IPS DF 6.9 (cell line): ENCODE results near the gene KRTAP10-9.

Source experiments
- DNase-seq: peaks from one replicate; pipeline ENCODE4 v3.0.0-alpha.2; 2013; ENCODE audit warnings: low read depth, low spot score
- H3K27ac ChIP-seq: one replicate; pipeline ENCODE4 v1.5.1; 2013; ENCODE audit warnings: low read length, control low read depth
- H3K27me3 ChIP-seq: 2 replicates; pipeline ENCODE4 v1.6.1; 2013; ENCODE audit warnings: mild to moderate bottlenecking, low read length; ENCODE audit not compliant: control insufficient read depth, insufficient read depth
- H3K36me3 ChIP-seq: 2 replicates; pipeline ENCODE4 v1.6.1; 2013; ENCODE audit warnings: low read length; ENCODE audit not compliant: control insufficient read depth, insufficient read depth
- H3K4me1 ChIP-seq: 2 replicates; pipeline ENCODE4 v1.6.1; 2013; ENCODE audit warnings: low read length; ENCODE audit not compliant: control insufficient read depth, insufficient read depth
- H3K4me3 ChIP-seq: 2 replicates; pipeline ENCODE4 v1.5.1; 2013; ENCODE audit warnings: mild to moderate bottlenecking, low read length
- H3K9me3 ChIP-seq: 2 replicates; pipeline ENCODE4 v1.6.1; 2013; ENCODE audit warnings: low read length, inconsistent platforms; ENCODE audit not compliant: control insufficient read depth, insufficient read depth
- WGBS: extraction: QIAGEN DNeasy Blood & Tissue Kit; methylation state at CpG from one replicate; pipeline ENCODE4 v1.1.7; 2013; ENCODE audit warnings: mixed read lengths, missing lambda C conversion rate; ENCODE audit not compliant: insufficient read length, insufficient coverage; 5-methylcytosine and 5-hydroxymethylcytosine counted together

KRTAP10-9 gene

DNA sequence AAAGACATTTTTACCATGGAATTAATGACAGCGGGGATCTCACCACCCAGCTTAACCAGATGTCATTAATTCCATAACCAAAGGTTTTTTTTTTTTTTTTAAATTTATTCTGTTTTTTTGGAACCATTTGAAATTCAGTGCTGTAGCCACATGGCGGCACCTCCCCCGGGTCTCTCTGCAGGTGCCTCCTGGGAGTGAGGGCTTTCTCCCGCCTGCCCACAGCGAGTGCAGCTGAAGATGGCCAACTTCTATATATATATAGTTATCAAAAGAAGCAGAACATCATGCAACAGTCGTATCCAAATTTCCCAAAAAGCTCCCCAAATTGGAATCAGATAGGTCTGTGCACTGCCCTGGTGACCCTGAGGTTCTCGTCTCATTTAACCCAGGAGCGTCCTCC lies 11.4 kb upstream of the KRTAP10-9 start:
- Histone ChIP-seq H3K9me3 (no peaks in the 10 kb centered on the region), H3K36me3 (no peaks in the 10 kb centered on the region), H3K4me1 (no peaks in the 10 kb centered on the region; the same call in 1 of the 2 replicates), H3K27ac (no peak overlapping the region), H3K27me3 (no peaks in the 10 kb centered on the region), H3K4me3 (no peak overlapping the region)
- WGBS: no CpG with 5 or more reads among the region's 8 CpGs
- DNase-seq: no peak

- no peak for DNase-seq
- H3K27me3 ChIP-seq: no peaks in the 10 kb centered on the region
- H3K36me3 ChIP-seq: no peaks in the 10 kb centered on the region
- WGBS: no CpG with 5 or more reads among the region's 17 CpGs
- no peaks in the 10 kb centered on the region; the same call in 1 of the 2 replicates for H3K4me1 ChIP-seq
- no peaks in the 10 kb centered on the region for H3K9me3 ChIP-seq
- no peak overlapping the region for H3K27ac ChIP-seq
- H3K4me3 ChIP-seq: no peak overlapping the region
Measured at GRCh38 chr21:44615911-44616590, 10.8 kb upstream of the KRTAP10-9 start.

- WGBS: no CpG with 5 or more reads among the region's 16 CpGs
- no peaks in the 10 kb centered on the region; the same call in 1 of the 2 replicates for H3K4me1 ChIP-seq
- no peaks in the 10 kb centered on the region for H3K9me3 ChIP-seq
- H3K4me3 ChIP-seq: no peak overlapping the region
- no peaks in the 10 kb centered on the region for H3K36me3 ChIP-seq
- H3K27me3 ChIP-seq: no peaks in the 10 kb centered on the region
- no peak for DNase-seq
- no peak overlapping the region for H3K27ac ChIP-seq
Measured at GRCh38 chr21:44616591-44616926, 10.3 kb upstream of the KRTAP10-9 start.

GRCh38 chr21:44617071-44617501 lies 9.8 kb upstream of the KRTAP10-9 start:
- no peaks in the 10 kb centered on the region for H3K9me3 ChIP-seq
- no peaks in the 10 kb centered on the region; the same call in 1 of the 2 replicates for H3K4me1 ChIP-seq
- WGBS: no CpG with 5 or more reads among the region's 8 CpGs
- no peaks in the 10 kb centered on the region for H3K27me3 ChIP-seq
- H3K36me3 ChIP-seq: no peaks in the 10 kb centered on the region
- H3K4me3 ChIP-seq: no peak overlapping the region
- no peak for DNase-seq
- no peak overlapping the region for H3K27ac ChIP-seq

- no peak for DNase-seq
- Histone ChIP-seq H3K36me3 (no peaks in the 10 kb centered on the region), H3K27ac (no peak overlapping the region), H3K4me3 (no peak overlapping the region), H3K9me3 (0 out of 2 replicates have a peak, but pooled peaks cover 2% of the 10 kb centered on the region), H3K27me3 (no peaks in the 10 kb centered on the region), H3K4me1 (no peaks in the 10 kb centered on the region; the same call in 1 of the 2 replicates)
- WGBS: no CpG with 5 or more reads among the region's 4 CpGs
Measured at GRCh38 chr21:44618504-44618903, 8.4 kb upstream of the KRTAP10-9 start.

- H3K27me3 ChIP-seq: no peaks in the 10 kb centered on the region
- no peak for DNase-seq
- H3K27ac ChIP-seq: no peak overlapping the region
- H3K4me3 ChIP-seq: no peak overlapping the region
- H3K4me1 ChIP-seq: no peaks in the 10 kb centered on the region; the same call in 1 of the 2 replicates
- H3K9me3 ChIP-seq: 0 out of 2 replicates have a peak, but pooled peaks cover 2% of the 10 kb centered on the region
- no peaks in the 10 kb centered on the region for H3K36me3 ChIP-seq
- WGBS: no CpG with 5 or more reads among the region's 3 CpGs
Measured at GRCh38 chr21:44618909-44619308, 8.0 kb upstream of the KRTAP10-9 start.

DNA sequence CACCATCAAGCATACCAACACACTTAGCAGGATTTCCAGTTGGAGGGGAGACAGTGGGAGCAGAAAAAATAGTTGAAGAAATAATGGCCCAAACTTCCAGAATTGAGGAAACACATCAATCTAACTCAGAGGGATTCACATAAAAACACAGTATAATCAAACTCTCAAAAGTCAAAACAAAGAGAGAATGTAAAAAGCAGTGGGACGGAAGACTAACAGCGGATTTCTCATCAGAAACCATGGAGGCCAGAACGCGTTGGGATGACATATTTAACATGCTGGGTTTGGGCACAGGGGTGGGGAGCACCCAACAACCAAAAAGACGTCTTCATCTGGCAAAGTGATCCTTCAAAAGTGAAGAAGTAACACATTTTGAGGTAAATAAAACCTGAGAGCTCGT lies 7.0 kb upstream of the KRTAP10-9 start:
- 0 out of 2 replicates have a peak, but pooled peaks cover 2% of the 10 kb centered on the region for H3K9me3 ChIP-seq
- WGBS: no CpG with 5 or more reads among the region's 6 CpGs
- H3K4me3 ChIP-seq: no peak overlapping the region

DNA sequence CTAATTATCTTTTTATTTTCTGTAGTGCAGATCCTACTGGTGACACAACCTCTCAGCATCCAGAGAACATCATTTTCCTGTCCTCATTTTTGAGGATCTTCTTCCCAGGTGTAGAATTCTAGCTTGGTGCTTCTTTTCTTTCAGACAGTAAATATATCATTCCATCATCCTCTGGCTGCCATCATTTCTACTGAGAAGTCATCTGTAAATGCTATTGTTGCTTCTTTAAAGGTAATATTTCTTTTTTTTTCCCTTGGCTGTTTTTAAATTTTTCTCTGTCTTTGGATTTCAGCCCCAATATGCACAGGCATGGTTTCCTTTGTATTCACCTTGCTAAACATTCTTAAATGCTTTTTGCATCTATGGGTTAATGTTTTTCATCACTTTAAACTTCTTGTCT lies 3.3 kb upstream of the KRTAP10-9 start:
- H3K27me3 ChIP-seq: no peaks in the 10 kb centered on the region
- no peak overlapping the region for H3K4me3 ChIP-seq
- H3K9me3 ChIP-seq: 0 out of 2 replicates have a peak, but pooled peaks cover 2% of the 10 kb centered on the region
- no peak overlapping the region for H3K27ac ChIP-seq
- H3K36me3 ChIP-seq: no peaks in the 10 kb centered on the region
- no peaks in the 10 kb centered on the region for H3K4me1 ChIP-seq
- no peak for DNase-seq

More for the DNA sequence above, 7.0 kb upstream of the KRTAP10-9 start:
- H3K36me3 ChIP-seq: no peaks in the 10 kb centered on the region
- H3K27ac ChIP-seq: no peak overlapping the region
- DNase-seq: no peak
- no peaks in the 10 kb centered on the region for H3K27me3 ChIP-seq
- H3K4me1 ChIP-seq: no peaks in the 10 kb centered on the region; the same call in 1 of the 2 replicates

- Histone ChIP-seq H3K4me1 (no peaks in the 10 kb centered on the region), H3K36me3 (no peaks in the 10 kb centered on the region), H3K9me3 (0 out of 2 replicates have a peak, but pooled peaks cover 2% of the 10 kb centered on the region), H3K27me3 (no peaks in the 10 kb centered on the region), H3K27ac (no peak overlapping the region), H3K4me3 (no peak overlapping the region)
- no peak for DNase-seq
- WGBS: no CpG with 5 or more reads among the region's 7 CpGs
Measured at GRCh38 chr21:44625756-44626155, 1.1 kb upstream of the KRTAP10-9 start.

- H3K36me3 ChIP-seq: no peaks in the 10 kb centered on the region
- H3K4me3 ChIP-seq: no peak overlapping the region
- no peaks in the 10 kb centered on the region for H3K27me3 ChIP-seq
- H3K4me1 ChIP-seq: no peaks in the 10 kb centered on the region
- no peak overlapping the region for H3K27ac ChIP-seq
- no peak for DNase-seq
- no CpG with 5 or more reads among the region's 10 CpGs for WGBS
- 0 out of 2 replicates have a peak, but pooled peaks cover 2% of the 10 kb centered on the region for H3K9me3 ChIP-seq
Measured at GRCh38 chr21:44626262-44626661, 631 bp upstream of the KRTAP10-9 start.
